ENCODE measurements around the gene PRUNE2.

Gene PRUNE2

GRCh38 chr9:76880210-76880609 is 25.7 kb downstream of the PRUNE2 start:
- ChIA-PET CTCF (no interaction called here), POLR2A (no interaction called here)
- no peak for TF ChIP-seq CTCF (IDR thresholded peaks at IDR 0.05; ENCODE audit: insufficient read depth, low read length, missing control alignments)
- no peak for DNase-seq (ENCODE audit: low read depth, low spot score)
- no peak overlapping the region for H3K4me3 ChIP-seq (ENCODE audit: low read depth, low read length)

- TF ChIP-seq CTCF (IDR thresholded peaks at IDR 0.05; ENCODE audit: insufficient read depth, low read length, missing control alignments): no peak
- no peak for DNase-seq (ENCODE audit: low read depth, low spot score)
- H3K4me3 ChIP-seq (ENCODE audit: low read depth, low read length): no peak overlapping the region
- ChIA-PET CTCF (interaction anchor here (1.1 kb wide), 1 partner anchor 9 kb away, joined by 3 read pairs; no protein-coding TSS in a partner anchor), POLR2A (no interaction called here)
Measured at GRCh38 chr9:76878933-76879332, 27.0 kb downstream of the PRUNE2 start.

DNA sequence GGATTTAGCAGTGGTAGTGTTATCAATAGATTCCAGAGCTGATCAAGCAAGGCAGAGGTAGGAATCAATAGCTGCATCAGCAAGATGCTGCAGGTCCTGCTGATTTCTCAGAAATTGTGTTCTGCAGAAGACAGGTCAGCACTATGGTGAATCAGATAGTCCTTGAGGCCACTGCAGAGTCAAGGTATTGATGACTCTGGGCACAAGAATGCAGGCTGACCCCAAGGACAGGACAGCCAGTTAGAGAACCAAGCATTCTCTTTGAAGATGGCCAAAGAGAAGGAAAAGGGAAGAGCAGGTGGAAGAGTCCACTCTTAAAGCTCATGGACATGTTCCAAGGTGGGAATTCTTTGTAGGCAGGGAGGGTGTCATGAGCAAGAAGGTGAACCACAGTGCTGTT is 28.0 kb downstream of the PRUNE2 start:
- ChIA-PET POLR2A (no interaction called here), CTCF (no interaction called here)
- DNase-seq (ENCODE audit: low read depth, low spot score): no peak
- no peak overlapping the region for H3K4me3 ChIP-seq (ENCODE audit: low read depth, low read length)
- no peak for TF ChIP-seq CTCF (IDR thresholded peaks at IDR 0.05; ENCODE audit: insufficient read depth, low read length, missing control alignments)

- no peak for TF ChIP-seq CTCF (IDR thresholded peaks at IDR 0.05; ENCODE audit: insufficient read depth, low read length, missing control alignments)
- POLR2A ChIA-PET: no interaction called here
- CTCF ChIA-PET: interaction anchor here (1.4 kb wide), 1 partner anchor 111 kb away, joined by 4 read pairs; no protein-coding TSS in a partner anchor
- DNase-seq (ENCODE audit: low read depth, low spot score): no peak
- H3K4me3 ChIP-seq (ENCODE audit: low read depth, low read length): no peak overlapping the region
Measured at GRCh38 chr9:76876098-76876497, 29.8 kb downstream of the PRUNE2 start.

GRCh38 chr9:76873821-76874220 is 32.1 kb downstream of the PRUNE2 start:
- POLR2A ChIA-PET: no interaction called here
- no peak overlapping the region for H3K4me3 ChIP-seq (ENCODE audit: low read depth, low read length)
- no peak for DNase-seq (ENCODE audit: low read depth, low spot score)
- no peak for TF ChIP-seq CTCF (IDR thresholded peaks at IDR 0.05; ENCODE audit: insufficient read depth, low read length, missing control alignments)
- CTCF ChIA-PET: interaction anchor here (0.9 to 1.4 kb wide), 2 partner anchors 11 to 113 kb away, joined by 3 to 4 read pairs; no protein-coding TSS in a partner anchor

DNA sequence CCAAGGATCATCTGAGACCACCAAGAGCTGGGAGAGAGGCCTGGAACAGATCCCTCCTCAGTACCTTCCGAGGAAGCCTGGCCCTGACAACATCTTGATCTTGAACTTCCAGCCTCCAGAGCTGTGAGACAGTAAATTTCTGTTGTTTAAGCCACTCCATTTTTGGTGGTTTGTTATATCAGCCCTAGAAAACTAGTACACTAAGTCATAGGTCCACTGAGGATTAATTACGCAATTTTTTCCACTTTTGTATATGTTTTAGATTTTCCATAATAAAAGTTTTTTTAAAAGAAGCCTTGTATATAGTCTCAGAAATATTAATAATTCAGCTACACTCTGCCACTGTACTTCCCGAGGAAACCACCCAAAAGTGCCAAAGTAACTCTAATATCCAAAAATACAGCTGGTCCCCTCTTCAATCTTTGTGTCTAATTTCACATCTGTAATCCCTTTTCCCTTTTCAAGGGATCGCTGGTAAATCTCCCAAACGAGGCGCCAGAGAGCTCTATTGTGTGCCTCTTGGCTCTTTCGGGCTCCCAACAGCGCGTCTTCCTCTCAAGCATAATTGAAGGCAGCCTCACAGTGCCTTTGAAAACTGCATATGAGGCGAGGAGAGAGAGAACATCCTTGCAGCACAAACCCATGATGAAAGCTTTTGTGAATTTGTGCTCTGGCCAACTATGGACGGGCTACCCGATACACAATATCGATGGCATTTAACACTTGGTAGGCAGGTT is 32.7 kb downstream of the PRUNE2 start:
- ChIA-PET POLR2A (no interaction called here), CTCF (interaction anchor here (0.8 to 0.9 kb wide), 3 partner anchors 56 to 114 kb away, joined by 3 read pairs; no protein-coding TSS in a partner anchor)
- no peak overlapping the region for H3K4me3 ChIP-seq (ENCODE audit: low read depth, low read length)
- TF ChIP-seq CTCF (IDR thresholded peaks at IDR 0.05; ENCODE audit: insufficient read depth, low read length, missing control alignments): no peak
- no peak for DNase-seq (ENCODE audit: low read depth, low spot score)

Data from AG04449 (cell line).